ENCODE results near the gene GRID1.
A peak's percentile ranks its signal among the peaks of the same experiment; 100 is the strongest.

Gene GRID1

DNA sequence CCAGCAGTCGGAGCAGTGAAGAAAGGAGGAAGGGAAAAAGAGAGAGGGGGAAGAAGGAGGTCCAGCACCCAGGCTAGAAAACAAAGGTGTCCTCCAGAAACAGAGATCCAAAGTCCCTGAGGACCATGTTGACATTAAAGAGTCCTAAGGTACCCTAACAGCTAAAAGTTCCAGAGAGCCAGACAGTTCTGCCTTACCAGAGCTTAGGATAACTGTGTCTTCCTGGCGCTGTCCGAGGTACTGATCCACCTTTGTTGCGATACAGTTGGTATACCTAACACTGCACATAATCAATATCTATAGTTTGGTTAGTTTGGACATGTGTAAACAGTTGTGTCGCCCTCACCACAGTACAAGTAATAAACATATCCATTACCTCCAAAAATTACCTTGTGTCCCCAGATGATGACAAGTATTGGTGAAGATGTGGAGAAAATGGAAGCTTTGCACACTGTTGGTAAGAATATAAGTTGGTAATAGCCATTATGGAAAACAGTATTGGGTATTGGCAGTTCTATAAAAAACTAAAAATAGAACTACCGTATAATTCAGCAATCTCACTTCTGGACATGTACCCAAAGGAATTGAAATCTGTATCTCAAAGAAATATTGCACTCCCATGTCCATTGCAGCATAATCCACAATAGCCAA is 59.8 kb downstream of the GRID1 start:
- peak; percentile 18 for DNase-seq (ENCODE audit: low read depth)
- TF ChIP-seq, protein P1, sequence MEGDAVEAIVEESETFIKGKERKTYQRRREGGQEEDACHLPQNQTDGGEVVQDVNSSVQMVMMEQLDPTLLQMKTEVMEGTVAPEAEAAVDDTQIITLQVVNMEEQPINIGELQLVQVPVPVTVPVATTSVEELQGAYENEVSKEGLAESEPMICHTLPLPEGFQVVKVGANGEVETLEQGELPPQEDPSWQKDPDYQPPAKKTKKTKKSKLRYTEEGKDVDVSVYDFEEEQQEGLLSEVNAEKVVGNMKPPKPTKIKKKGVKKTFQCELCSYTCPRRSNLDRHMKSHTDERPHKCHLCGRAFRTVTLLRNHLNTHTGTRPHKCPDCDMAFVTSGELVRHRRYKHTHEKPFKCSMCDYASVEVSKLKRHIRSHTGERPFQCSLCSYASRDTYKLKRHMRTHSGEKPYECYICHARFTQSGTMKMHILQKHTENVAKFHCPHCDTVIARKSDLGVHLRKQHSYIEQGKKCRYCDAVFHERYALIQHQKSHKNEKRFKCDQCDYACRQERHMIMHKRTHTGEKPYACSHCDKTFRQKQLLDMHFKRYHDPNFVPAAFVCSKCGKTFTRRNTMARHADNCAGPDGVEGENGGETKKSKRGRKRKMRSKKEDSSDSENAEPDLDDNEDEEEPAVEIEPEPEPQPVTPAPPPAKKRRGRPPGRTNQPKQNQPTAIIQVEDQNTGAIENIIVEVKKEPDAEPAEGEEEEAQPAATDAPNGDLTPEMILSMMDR (conservative IDR thresholded peaks at IDR 0.05; ENCODE audit: low read depth, low read length): no peak
- no peak overlapping the region for H3K4me3 ChIP-seq (ENCODE audit: low read depth, low read length)

DNA sequence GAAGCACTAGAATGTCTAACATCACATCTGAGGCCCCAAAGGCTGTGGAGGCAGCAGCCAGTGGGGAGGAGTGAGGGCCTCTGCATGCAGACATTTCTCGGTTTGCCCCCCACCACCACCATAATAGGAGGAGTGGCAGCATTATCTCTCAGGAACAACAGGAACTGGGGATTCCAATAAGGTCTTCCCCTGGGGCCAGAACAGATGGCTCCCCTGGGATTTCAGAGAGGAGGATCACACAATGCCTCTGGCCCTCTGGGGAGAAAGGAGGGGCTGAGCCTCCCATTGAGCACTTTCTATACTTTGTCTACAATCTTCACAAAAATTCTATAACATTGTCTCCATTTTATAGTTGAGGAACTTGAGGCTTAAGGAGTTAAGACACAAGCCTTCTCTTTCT is 61.1 kb downstream of the GRID1 start:
- TF ChIP-seq, protein P1 (conservative IDR thresholded peaks at IDR 0.05; ENCODE audit: low read depth, low read length): no peak
- no peak for DNase-seq (ENCODE audit: low read depth)
- no peak overlapping the region for H3K4me3 ChIP-seq (ENCODE audit: low read depth, low read length)

- no peak overlapping the region for H3K4me3 ChIP-seq (ENCODE audit: low read depth, low read length)
- TF ChIP-seq, protein P1 (conservative IDR thresholded peaks at IDR 0.05; ENCODE audit: low read depth, low read length): no peak
- DNase-seq (ENCODE audit: low read depth): no peak
Observed at GRCh38 chr10:86304436-86304835, 62.2 kb downstream of the GRID1 start.

DNA sequence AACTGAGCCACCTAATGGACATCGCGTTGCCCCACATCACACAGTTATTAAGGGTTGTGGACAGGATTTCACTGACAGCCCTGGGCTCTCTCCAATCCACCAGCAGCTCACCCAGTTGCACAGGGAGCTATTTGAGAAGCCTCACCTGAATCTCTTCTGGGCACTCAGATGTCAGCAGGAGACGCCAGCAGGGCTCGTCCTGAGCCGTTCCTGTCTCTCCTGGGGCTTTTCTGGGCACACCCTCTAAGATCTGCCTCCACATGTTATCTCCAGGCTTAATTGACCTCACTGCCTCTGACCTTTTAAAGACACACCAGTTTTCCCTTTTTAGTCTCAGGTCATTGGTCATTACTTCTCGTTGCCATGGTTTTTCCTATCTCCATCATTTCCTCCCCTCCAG is 63.0 kb downstream of the GRID1 start:
- H3K4me3 ChIP-seq (ENCODE audit: low read depth, low read length): no peak overlapping the region
- TF ChIP-seq, protein P1 (conservative IDR thresholded peaks at IDR 0.05; ENCODE audit: low read depth, low read length): no peak
- DNase-seq (ENCODE audit: low read depth): no peak

- DNase-seq (ENCODE audit: low read depth): no peak
- no peak overlapping the region for H3K4me3 ChIP-seq (ENCODE audit: low read depth, low read length)
- TF ChIP-seq, protein P1 (conservative IDR thresholded peaks at IDR 0.05; ENCODE audit: low read depth, low read length): no peak
Observed at GRCh38 chr10:86301971-86302370, 64.6 kb downstream of the GRID1 start.

- TF ChIP-seq, protein P1 (conservative IDR thresholded peaks at IDR 0.05; ENCODE audit: low read depth, low read length): no peak
- H3K4me3 ChIP-seq (ENCODE audit: low read depth, low read length): no peak overlapping the region
- no peak for DNase-seq (ENCODE audit: low read depth)
Observed at GRCh38 chr10:86300931-86301830, 65.4 kb downstream of the GRID1 start.

Data from choroid plexus epithelial cell (primary cell).